HPDE6-E6E7 (cell line): Measurements from ENCODE around the gene ZNF320.
"Not testable (repeated sequence)": the region's sequence is repeated elsewhere in the genome, so short reads cannot be mapped to it uniquely, and the experiment has no call there.

ENCODE experiments used
- DNase-seq: peaks from one replicate; pipeline ENCODE4 v3.0.0; 2011; ENCODE audit warnings: missing footprints; ENCODE audit errors: extremely low spot score

ZNF320 gene

GRCh38 chr19:52922841-52923777 is 25.7 kb upstream of the ZNF320 start, which contains the start of gene ZNF888:
ZNF888 (minus strand) TSS chr19:52923428; CDS start chr19:52917873, 5,555 bp downstream.
- DNase-seq: peak; percentile 74

DNA sequence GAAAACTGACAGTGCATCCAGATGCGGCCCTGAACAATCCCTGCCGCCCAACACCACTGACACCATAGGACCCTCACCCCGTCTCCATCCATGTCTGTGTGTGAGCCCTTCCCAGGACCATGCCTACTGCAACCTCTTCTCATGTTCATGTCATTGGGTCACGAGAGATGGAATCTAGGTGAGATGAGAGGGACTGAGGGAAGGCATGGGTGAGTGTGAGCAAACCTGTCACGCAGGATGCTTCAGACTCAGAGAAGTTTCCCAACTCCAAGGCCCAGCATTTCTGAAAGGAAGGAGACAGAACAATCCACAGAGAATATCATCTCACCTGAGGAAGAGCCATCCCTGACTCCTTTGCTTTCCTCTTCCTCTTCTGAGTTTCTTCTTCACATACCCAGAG is 20.1 kb upstream of the ZNF320 start:
- DNase-seq: no peak

DNA sequence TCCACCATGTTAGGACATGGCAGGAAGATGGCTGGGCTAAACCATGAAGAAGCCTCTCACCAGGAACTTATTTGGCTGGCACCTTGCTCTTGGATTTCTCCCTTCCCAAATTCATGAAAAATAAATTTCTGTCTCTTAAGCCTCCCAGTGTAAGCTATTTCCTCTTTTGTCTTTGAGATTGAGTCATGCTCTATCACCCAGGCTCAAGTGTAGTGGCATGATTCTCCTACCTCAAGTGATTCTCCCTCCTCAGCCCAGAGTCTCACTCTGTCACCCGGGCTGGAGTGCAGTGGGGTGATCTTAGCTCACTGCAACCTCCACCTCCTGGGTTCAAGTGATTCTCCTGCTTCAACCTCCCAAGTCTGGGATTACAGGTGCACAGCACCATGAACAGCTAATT is 13.2 kb upstream of the ZNF320 start:
- no peak for DNase-seq

DNA sequence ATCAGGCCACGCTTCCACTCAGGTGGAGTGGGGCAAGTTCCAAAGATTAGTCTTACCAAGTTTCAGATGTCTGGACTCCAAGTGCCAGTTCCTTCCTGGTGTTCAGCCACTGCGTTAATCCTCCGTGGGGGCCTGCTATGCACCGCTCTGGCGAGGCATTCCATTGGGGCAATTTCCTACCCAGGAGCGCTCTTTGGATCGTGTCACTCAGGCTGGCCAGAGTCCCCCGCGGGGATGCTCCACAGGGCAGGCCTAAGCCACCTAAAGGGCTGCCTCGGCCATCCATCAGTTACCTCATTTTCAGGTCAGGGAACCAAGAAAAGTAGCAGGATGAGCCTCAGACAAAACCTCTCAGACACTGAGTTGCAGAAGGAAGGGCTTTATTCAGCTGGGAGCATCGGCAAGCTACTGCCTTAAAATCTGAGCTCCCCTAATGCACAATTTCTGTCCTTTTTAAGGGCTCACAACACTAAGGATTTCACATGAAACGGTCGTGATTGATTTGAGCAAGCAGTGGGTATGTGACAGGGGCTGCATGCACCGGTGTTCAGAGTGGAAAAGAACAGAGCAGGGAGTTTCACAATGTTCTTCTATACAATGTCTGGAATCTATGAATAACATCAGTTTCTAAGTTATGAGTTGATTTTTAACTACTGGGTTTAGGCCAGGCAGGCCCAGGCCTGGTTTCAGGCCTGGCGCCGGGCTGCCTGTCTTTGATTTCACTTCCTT is 6.8 kb upstream of the ZNF320 start:
- not testable (repeated sequence) for DNase-seq

DNA sequence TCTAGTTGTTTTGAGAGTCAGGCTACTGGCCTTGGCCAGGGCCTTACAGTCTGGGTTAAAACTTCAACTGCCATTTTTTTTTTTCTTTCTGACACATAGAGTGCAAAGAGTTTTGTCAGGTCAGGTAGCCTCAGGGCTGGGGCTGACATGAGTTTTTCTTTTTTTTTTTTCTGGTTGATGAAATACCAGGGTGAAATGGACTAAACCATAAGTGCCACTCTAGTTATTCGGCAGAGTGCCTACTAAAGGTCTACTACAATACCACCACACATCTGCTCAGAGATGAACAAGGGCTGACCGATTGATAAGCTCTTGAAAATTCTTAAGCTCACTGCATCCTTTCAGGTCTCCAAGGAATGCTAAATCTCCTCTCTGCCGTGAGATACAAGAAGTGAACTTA is 4.4 kb upstream of the ZNF320 start:
- no peak for DNase-seq

GRCh38 chr19:52898596-52898995 is 1.2 kb upstream of the ZNF320 start:
- not testable (repeated sequence) for DNase-seq

GRCh38 chr19:52898101-52898500 is 666 bp upstream of the ZNF320 start:
- DNase-seq: no peak

DNA sequence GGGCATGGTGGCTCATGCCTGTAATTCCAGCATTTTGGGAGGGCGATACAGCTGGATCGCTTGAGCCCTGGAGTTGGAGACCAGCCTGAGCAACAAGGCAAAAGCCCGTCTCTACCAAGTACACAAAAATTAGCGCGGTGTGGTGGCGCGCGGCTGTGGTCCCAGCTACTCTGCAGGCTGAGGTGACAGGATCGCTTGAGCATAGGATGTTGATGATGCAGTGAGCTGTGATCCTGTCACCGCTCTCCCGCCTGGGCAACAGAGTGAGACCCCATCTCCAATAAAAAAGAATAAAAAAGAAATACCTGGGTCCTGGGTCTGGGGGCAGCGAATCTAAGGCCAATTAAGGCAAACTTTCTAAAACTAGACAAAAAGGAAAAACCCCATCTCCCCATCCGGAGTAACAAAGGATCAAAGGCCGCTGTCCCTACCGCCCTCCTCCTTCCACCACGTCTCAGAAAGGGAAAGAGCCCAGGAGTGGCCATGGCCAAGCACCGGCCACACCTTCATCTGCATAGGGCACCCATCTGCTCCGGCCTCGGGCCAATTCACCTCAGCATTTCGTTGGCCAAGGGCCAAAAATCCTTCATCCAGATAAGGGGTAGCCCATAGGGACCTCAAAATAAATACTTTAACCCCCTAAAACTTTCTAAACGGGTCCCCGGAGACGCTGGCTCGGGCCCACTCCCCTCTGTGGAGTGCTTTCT is 851 bp downstream of the ZNF320 start:
- DNase-seq: peak; percentile 49

- DNase-seq: no peak
These were observed 6.1 kb downstream of the ZNF320 start for GRCh38 chr19:52891336-52891735.

DNA sequence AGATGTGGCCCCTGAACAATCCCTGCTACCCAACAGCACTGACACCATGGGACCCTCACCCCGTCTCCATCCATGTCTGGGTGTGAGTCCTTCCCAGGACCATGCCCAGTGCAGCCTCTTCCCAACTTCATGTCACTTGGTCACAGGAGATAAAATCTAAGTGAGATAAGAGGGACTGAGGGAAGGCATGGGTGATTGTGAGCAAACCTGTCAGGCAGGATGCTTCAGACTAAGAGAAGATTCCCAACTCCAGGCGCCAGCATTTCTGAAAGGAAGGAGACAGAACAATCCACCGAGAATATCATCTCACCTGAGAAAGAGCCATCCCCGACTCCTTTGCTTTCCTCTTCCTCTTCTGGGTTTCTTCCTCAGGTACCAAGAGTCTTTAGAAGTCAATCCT is 7.5 kb downstream of the ZNF320 start:
- no peak for DNase-seq

DNA sequence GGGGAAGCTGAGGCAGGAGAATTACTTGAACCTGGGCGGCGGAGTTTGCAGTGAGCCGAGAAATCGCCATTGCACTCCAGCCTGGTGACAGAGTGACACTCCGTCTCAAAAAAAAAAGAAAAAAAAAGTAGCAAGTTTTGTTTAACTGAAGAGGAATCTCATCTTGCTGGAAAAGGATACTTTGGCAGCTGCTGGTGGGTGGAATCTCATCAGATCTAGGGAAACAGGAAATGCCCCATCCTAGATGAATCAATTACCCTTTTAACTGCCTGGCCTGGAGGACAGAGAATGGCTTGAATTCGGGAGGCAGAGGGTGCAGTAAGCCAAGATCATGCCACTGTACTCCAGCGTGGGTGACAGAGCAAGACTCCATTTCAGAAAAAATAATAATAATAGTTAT is 8.4 kb downstream of the ZNF320 start:
- DNase-seq: no peak

GRCh38 chr19:52880895-52881389 is 16.5 kb downstream of the ZNF320 start:
- no peak for DNase-seq

GRCh38 chr19:52872996-52873395 is 24.4 kb downstream of the ZNF320 start:
- DNase-seq: not testable (repeated sequence)

- DNase-seq: no peak
These were observed 26.0 kb downstream of the ZNF320 start for GRCh38 chr19:52871466-52871865.

DNA sequence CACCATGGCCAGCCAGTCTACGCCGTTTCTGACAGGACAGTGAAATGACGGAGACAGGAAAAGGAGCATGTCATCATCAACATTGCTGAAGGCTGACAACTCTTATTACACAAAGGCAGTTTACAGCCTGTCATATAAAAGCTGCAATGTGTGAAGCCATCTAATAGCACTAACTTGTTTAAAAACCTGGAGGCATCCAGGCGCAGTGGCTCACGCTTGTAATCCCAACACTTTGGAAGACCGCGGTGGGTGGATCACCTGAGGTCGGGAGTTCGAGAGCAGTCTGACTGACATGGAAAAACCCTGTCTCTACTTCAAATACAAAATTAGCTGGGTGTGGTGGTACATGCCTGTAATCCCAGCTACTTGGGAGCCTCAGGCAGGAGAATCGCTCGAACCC is 29.4 kb downstream of the ZNF320 start:
- DNase-seq: not testable (repeated sequence)

- DNase-seq: peak; percentile 12
These were observed 39.9 kb downstream of the ZNF320 start, which contains the start of gene ZNF468 for GRCh38 chr19:52857378-52858191. ZNF468 (minus strand) TSS chr19:52857619; CDS start chr19:52854272, 3,347 bp downstream.

DNA sequence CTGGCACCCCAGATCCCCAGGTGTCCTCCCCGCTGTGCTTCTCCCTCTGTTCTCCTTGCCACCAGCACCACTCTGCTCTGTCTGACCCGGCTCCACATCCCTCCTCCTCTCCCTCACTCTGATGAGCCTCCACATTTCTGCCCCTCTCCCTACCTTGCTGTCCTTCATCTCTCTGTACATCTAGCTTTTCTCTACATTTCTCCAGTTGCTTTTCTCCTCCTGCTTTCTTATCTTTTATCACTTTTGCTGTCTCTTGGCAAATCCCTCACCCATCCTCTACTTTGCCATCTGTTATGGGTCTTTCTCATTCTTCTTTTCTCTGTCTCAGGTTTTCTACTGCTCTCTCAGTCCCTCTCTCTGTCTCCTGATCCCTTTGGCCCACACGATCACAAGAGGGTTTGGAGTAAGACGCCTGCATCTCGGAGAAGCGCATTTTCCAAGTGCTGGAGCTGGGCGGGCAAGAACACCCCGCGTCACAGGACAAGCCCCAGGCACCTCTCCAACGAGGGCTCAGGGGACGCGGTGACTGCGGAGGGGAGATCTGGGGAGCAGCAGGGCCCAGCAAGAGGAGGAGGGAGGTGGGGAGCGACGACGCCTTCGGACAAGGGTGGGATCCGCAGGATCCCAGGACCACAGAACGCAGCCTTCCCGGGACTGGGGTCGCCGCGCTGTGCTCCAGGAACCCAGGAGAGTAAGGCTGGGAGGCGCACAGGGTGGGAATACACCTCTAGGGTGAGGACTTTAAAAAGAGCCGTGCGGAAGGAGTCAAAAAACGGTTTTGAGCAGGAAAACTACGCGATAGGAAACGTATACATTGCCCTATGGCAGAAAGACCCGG is 40.7 kb downstream of the ZNF320 start:
- DNase-seq: not testable (repeated sequence)
